SU-DHL-6 (cell line): ENCODE measurements around the gene YAF2.

Experiments used
- H2AFZ ChIP-seq: fragments of 200-600 bp; sonication (generic); 2 replicates; pipeline ENCODE4 v1.6.1; 2014; ENCODE audit warnings: low read depth, mild to moderate bottlenecking, moderate library complexity, mixed read lengths, antibody characterized with exemption, low read length; ENCODE audit not compliant: severe bottlenecking
- H3F3A ChIP-seq: fragments of 200-600 bp; shearing (Covaris generic); 2 replicates; pipeline ENCODE4 v1.6.0; 2016; ENCODE audit warnings: antibody characterized with exemption, mild to moderate bottlenecking; ENCODE audit not compliant: insufficient read depth
- H3K27ac ChIP-seq: fragments of 200-600 bp; sonication (generic); 2 replicates; pipeline ENCODE4 v1.5.1; 2016; ENCODE audit warnings: low read depth, mild to moderate bottlenecking, low read length, moderate library complexity, mixed read lengths
- H3K27me3 ChIP-seq: fragments of 200-600 bp; sonication (generic), shearing (Covaris generic); 2 replicates; pipeline ENCODE4 v1.6.0; 2014; ENCODE audit warnings: mild to moderate bottlenecking, low read length
- H3K36me3 ChIP-seq: fragments of 200-600 bp; sonication (generic); 2 replicates; pipeline ENCODE4 v1.6.1; 2014; ENCODE audit warnings: mild to moderate bottlenecking, low read length, mixed read lengths
- H3K4me2 ChIP-seq: fragments of 300-600, 200-600 bp; shearing (Covaris generic), sonication (generic); 2 replicates; pipeline ENCODE4 v1.6.0; 2014; ENCODE audit warnings: low read length, low read depth, mild to moderate bottlenecking; ENCODE audit not compliant: poor library complexity, severe bottlenecking
- H3K4me3 ChIP-seq: fragments of 200-600 bp; sonication (generic); 2 replicates; pipeline ENCODE4 v1.5.1; 2014; ENCODE audit warnings: antibody characterized with exemption, low read length, mild to moderate bottlenecking, mixed read lengths; ENCODE audit not compliant: insufficient read depth, poor library complexity, severe bottlenecking
- H3K79me2 ChIP-seq: fragments of 200-600 bp; sonication (generic); 2 replicates; pipeline ENCODE4 v1.6.1; 2014; ENCODE audit warnings: mild to moderate bottlenecking, low read length, moderate library complexity; ENCODE audit not compliant: insufficient read depth
- H3K9ac ChIP-seq: fragments of 200-600 bp; sonication (generic); 2 replicates; pipeline ENCODE4 v1.7.0; 2014; ENCODE audit warnings: mild to moderate bottlenecking, low read length
- H3K9me2 ChIP-seq: fragments of 200-600 bp; sonication (generic); replicated peaks from 2 replicates; pipeline ENCODE4 v1.6.1; 2014; ENCODE audit warnings: low read length; ENCODE audit not compliant: insufficient read depth
- H3K9me3 ChIP-seq: fragments of 200-600 bp; sonication (generic); 2 replicates; pipeline ENCODE4 v1.6.1; 2014; ENCODE audit warnings: low read length, mixed read lengths; ENCODE audit not compliant: insufficient read depth
- H4K20me1 ChIP-seq: fragments of 200-600 bp; sonication (generic); 2 replicates; pipeline ENCODE4 v1.6.1; 2014; ENCODE audit warnings: low read depth, mild to moderate bottlenecking, antibody characterized with exemption, low read length, moderate library complexity, mixed read lengths
- EZH2phosphoT487 ChIP-seq: fragments of 200-600 bp; sonication (generic), shearing (Covaris generic); conservative IDR thresholded peaks from 2 replicates; pipeline ENCODE4 v1.6.1; 2018; ENCODE audit warnings: mild to moderate bottlenecking, antibody characterized with exemption, low read length, moderate library complexity, mixed read lengths
- TF ChIP-seq, protein P1 (sequence below): fragments of 200-600 bp; sonication (generic); IDR thresholded peaks from one replicate; pipeline ENCODE4 v1.5.1; 2017; ENCODE audit warnings: antibody characterized with exemption, mild to moderate bottlenecking, low read length, moderate library complexity; ENCODE audit not compliant: insufficient read depth, poor library complexity, severe bottlenecking

YAF2 gene

DNA sequence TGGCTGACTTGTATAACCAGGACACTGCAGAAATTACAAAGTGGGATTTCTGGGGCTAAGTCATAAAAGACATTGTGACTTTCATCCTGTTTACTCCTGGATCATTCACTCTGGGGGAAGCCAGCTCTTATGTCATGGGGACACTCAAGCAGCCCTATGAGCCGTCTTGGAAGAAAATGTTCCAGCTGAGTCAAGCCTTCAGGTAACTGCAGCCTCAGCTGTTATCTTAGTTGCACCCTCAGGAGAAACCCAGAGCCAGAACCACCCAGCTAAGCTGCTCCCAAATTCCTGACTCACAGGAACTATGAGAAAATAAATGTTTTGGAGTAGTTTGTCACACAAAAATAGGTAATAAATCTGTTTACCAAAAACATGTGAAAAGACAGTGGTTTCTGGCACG, 50.2 kb downstream of the YAF2 start:
- no peak overlapping the region for H3K4me3 ChIP-seq
- no peak overlapping the region for H3K27ac ChIP-seq
- H4K20me1 ChIP-seq: peaks cover 4% of the 10 kb centered on the region; the same call in 1 of the 2 replicates
- no peaks in the 10 kb centered on the region for H3K9me2 ChIP-seq
- H3K27me3 ChIP-seq: no peaks in the 10 kb centered on the region
- H2AFZ ChIP-seq: no peak overlapping the region
- H3K36me3 ChIP-seq: peaks cover 8% of the 10 kb centered on the region; the same call in 1 of the 2 replicates
- H3K9ac ChIP-seq: no peak overlapping the region
- H3K79me2 ChIP-seq: no peaks in the 10 kb centered on the region; the same call in 1 of the 2 replicates
- no peak for TF ChIP-seq EZH2phosphoT487
- TF ChIP-seq, protein P1, sequence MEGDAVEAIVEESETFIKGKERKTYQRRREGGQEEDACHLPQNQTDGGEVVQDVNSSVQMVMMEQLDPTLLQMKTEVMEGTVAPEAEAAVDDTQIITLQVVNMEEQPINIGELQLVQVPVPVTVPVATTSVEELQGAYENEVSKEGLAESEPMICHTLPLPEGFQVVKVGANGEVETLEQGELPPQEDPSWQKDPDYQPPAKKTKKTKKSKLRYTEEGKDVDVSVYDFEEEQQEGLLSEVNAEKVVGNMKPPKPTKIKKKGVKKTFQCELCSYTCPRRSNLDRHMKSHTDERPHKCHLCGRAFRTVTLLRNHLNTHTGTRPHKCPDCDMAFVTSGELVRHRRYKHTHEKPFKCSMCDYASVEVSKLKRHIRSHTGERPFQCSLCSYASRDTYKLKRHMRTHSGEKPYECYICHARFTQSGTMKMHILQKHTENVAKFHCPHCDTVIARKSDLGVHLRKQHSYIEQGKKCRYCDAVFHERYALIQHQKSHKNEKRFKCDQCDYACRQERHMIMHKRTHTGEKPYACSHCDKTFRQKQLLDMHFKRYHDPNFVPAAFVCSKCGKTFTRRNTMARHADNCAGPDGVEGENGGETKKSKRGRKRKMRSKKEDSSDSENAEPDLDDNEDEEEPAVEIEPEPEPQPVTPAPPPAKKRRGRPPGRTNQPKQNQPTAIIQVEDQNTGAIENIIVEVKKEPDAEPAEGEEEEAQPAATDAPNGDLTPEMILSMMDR: no peak
- H3K4me2 ChIP-seq: no peak overlapping the region
- no peaks in the 10 kb centered on the region for H3K9me3 ChIP-seq
- no peaks in the 10 kb centered on the region; the same call in 1 of the 2 replicates for H3F3A ChIP-seq

DNA sequence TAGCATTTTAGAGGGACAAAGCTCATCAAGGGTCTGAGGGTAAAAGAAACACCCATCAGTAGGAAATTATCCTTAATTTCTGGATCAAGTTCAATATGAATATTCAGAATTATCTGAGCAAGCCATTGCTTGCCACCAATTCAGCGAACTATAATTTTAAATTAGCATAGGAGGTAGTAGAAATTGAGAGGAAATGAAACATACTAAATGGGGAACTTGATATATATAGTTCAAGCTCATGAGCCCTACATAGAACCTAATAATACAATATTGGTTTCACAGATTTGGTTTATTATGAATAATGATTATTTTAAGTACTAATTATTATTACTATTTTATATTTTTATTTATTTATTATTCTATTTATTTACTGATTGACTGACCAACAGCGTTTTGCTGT, 51.3 kb downstream of the YAF2 start:
- Histone ChIP-seq H3K4me3 (no peak overlapping the region), H2AFZ (no peak overlapping the region), H3K27me3 (no peaks in the 10 kb centered on the region), H3K4me2 (peak overlapping the region; percentile 14), H3K27ac (no peak overlapping the region), H3K79me2 (peaks cover 2% of the 10 kb centered on the region; the same call in 1 of the 2 replicates), H3F3A (no peaks in the 10 kb centered on the region; the same call in 1 of the 2 replicates), H3K9me2 (no peaks in the 10 kb centered on the region), H4K20me1 (peaks cover 4% of the 10 kb centered on the region; the same call in 1 of the 2 replicates), H3K9me3 (no peaks in the 10 kb centered on the region), H3K36me3 (peaks cover 9% of the 10 kb centered on the region; the same call in 1 of the 2 replicates), H3K9ac (no peak overlapping the region)
- TF ChIP-seq, protein P1: no peak
- no peak for TF ChIP-seq EZH2phosphoT487

DNA sequence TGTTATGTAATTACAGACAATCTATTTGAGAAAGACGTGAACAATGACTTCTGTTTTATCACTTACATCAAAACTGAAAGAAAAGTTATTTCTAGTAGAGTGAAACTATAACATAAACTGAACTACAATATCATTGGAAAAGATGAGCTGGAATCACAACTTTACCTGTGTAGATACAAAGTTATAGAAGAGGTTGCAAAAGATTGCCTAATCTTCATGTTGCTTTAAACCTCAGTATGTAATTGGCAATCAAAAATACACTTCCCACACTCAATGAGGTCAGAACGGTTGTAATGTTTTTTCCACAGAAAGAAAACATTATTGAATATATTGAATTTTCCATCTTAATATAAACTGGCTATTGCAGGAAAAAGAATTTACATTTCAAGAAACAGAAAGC, 55.7 kb downstream of the YAF2 start:
- Histone ChIP-seq H3K9ac (no peak overlapping the region), H3K79me2 (peaks cover 12% of the 10 kb centered on the region; the same call in 1 of the 2 replicates), H4K20me1 (no peaks in the 10 kb centered on the region), H3K4me2 (no peak overlapping the region), H3K27me3 (no peaks in the 10 kb centered on the region), H3K36me3 (peaks cover 5% of the 10 kb centered on the region; the same call in 1 of the 2 replicates), H3K9me3 (no peaks in the 10 kb centered on the region), H3K4me3 (no peak overlapping the region), H3F3A (no peaks in the 10 kb centered on the region), H3K9me2 (no peaks in the 10 kb centered on the region), H2AFZ (no peak overlapping the region), H3K27ac (no peak overlapping the region)
- TF ChIP-seq EZH2phosphoT487: no peak
- TF ChIP-seq, protein P1: no peak
